Measurements from ENCODE around the gene TRAF7.

DNA sequence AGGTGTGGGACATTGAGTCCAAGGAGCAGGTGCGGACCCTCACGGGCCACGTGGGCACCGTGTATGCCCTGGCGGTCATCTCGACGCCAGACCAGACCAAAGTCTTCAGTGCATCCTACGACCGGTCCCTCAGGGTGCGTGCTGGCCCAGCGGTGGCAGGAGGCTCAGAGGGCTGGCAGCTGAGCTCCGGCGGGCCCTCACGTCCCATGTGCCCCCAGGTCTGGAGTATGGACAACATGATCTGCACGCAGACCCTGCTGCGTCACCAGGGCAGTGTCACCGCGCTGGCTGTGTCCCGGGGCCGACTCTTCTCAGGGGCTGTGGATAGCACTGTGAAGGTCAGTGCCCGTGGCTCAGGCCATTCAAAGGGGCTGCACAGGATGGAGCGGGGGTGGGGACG lies 20.5 kb downstream of the TRAF7 start:
- TF ChIP-seq, protein P1, sequence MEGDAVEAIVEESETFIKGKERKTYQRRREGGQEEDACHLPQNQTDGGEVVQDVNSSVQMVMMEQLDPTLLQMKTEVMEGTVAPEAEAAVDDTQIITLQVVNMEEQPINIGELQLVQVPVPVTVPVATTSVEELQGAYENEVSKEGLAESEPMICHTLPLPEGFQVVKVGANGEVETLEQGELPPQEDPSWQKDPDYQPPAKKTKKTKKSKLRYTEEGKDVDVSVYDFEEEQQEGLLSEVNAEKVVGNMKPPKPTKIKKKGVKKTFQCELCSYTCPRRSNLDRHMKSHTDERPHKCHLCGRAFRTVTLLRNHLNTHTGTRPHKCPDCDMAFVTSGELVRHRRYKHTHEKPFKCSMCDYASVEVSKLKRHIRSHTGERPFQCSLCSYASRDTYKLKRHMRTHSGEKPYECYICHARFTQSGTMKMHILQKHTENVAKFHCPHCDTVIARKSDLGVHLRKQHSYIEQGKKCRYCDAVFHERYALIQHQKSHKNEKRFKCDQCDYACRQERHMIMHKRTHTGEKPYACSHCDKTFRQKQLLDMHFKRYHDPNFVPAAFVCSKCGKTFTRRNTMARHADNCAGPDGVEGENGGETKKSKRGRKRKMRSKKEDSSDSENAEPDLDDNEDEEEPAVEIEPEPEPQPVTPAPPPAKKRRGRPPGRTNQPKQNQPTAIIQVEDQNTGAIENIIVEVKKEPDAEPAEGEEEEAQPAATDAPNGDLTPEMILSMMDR (IDR thresholded peaks at IDR 0.05; ENCODE audit: insufficient read depth, low read length, poor library complexity, severe bottlenecking), result no peak
- no peak for TF ChIP-seq EZH2phosphoT487 (conservative IDR thresholded peaks at IDR 0.05; ENCODE audit: low read length)
